Measurements from ENCODE around the gene SEC16B.

- TF ChIP-seq ZNF565 (CRISPR knock-in tag; conservative IDR thresholded peaks at IDR 0.05; ENCODE audit: low read depth) (no peak), ISL1 (CRISPR knock-in tag; IDR thresholded peaks at IDR 0.05) (no peak), ARNTL (CRISPR knock-in tag; IDR thresholded peaks at IDR 0.05; ENCODE audit: borderline replicate concordance, low read depth) (no peak), GLIS3 (CRISPR knock-in tag; IDR thresholded peaks at IDR 0.05) (no peak), ZFP30 (CRISPR knock-in tag; IDR thresholded peaks at IDR 0.05) (no peak), RARB (CRISPR knock-in tag; IDR thresholded peaks at IDR 0.05) (no peak), CSRNP3 (CRISPR knock-in tag; IDR thresholded peaks at IDR 0.05) (no peak), SNAI2 (CRISPR knock-in tag; IDR thresholded peaks at IDR 0.05) (no peak)
These were observed 67.6 kb downstream of the SEC16B start for GRCh38 chr1:177902266-177902665.
